Fibroblast of skin of left biceps (primary cell): ENCODE data around the gene SRRM5.
"Not testable (repeated sequence)": the region's sequence is repeated elsewhere in the genome, so short reads cannot be mapped to it uniquely, and the experiment has no call there.

Source experiments
- DNase-seq, 2 experiments: peaks; one replicate each; pipeline ENCODE4 v3.0.0-alpha.2; 2013; ENCODE audit warnings: low read depth in 2 of 2

Gene SRRM5

GRCh38 chr19:43616306-43616705 is 4.4 kb downstream of the SRRM5 start:
- DNase-seq: no peak

GRCh38 chr19:43616954-43617353 is 5.1 kb downstream of the SRRM5 start:
- no peak for DNase-seq

- no peak for DNase-seq
These were observed 7.0 kb downstream of the SRRM5 start for GRCh38 chr19:43618921-43619261.

GRCh38 chr19:43619262-43620060 is 7.6 kb downstream of the SRRM5 start, which contains the start of gene ZNF428:
TSS of gene ZNF428 (minus strand) at chr19:43619629. CDS start at chr19:43614304, 5,325 bp downstream.
- peak; percentile 70 to 72 for DNase-seq

GRCh38 chr19:43620061-43621001 is 8.4 kb downstream of the SRRM5 start:
- no peak for DNase-seq

- no peak for DNase-seq
These were observed 10.2 kb downstream of the SRRM5 start for GRCh38 chr19:43622070-43622469.

DNA sequence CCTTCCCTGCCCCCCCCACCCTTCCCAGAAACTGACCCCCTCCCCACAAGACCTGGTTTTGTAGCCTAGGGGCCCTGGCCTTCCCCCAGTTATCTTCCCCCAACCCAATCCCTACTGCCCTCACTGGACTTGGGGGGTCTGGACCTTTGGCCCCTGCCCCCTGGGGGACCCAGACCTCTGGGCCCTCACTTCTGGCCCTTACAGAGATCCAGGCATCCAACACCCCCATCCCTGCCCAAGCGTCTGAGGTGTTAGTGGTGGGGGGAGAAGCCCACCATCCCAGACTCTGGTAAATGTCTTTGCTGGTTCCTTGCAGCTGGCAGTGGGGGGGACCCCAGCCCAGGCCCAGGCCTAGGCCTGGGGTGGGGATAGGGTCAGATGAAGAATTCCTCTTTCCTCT is 11.1 kb downstream of the SRRM5 start:
- no peak for DNase-seq

GRCh38 chr19:43623889-43624670 is 12.2 kb downstream of the SRRM5 start:
- no peak for DNase-seq

GRCh38 chr19:43624933-43625332 is 13.0 kb downstream of the SRRM5 start:
- no peak for DNase-seq

DNA sequence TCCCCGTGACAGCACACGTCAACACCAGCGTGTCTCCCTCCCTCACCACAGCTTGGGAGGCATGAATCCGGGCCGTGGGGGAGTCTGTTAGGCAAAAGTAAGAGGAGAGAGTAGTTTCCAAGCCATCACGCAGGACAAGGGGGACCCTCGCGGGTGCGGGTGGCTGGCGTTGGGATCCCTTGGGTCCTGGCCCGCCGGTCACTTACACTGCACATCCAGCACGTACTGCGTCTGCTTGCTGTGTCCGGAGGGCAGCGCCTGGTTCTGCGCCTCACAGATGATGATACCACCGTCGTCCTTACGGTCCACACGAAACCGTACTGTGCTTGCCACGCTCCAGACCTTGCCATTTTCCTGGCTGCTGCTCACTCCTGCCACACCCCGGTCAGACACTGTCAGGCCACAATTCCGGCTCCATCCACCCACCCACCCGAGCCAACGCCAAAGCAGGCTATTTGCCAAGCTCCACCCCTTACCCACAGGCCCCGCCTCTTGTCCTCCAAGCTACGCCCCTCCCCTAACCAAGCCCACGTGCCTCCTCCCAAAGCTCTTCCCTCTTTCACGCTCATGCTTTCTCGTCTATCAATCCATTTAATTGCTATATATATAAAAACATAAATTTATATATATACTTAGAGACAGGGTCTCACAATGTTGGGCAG is 14.2 kb downstream of the SRRM5 start:
- DNase-seq: no peak

DNA sequence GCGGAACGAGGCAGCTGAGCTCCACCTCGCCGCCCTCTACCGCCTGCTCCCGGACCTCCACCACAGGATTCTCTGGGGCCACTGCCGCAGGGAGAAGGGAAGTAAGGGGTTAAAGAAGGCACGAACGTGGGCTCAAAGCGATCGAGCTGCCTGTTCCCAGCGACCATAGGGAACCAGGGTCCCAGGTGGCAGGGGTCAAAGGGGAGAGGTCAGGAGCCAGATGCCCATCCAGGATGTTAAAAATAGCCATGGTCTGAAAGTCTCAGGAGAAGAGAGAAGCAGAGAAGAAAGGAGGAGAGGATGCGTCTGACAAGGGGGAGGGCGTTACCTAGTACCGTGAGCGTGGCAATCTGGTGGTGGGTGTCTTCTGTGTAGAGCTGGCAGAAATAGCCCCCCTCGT is 14.9 kb downstream of the SRRM5 start:
- no peak for DNase-seq

GRCh38 chr19:43628646-43629326 is 16.9 kb downstream of the SRRM5 start:
- no peak for DNase-seq

GRCh38 chr19:43631491-43631890 is 19.6 kb downstream of the SRRM5 start:
- DNase-seq: no peak

GRCh38 chr19:43633520-43633919 is 21.6 kb downstream of the SRRM5 start:
- DNase-seq: no peak

GRCh38 chr19:43634068-43634467 is 22.2 kb downstream of the SRRM5 start:
- no peak for DNase-seq

GRCh38 chr19:43634506-43634871 is 22.6 kb downstream of the SRRM5 start:
- DNase-seq: no peak

DNA sequence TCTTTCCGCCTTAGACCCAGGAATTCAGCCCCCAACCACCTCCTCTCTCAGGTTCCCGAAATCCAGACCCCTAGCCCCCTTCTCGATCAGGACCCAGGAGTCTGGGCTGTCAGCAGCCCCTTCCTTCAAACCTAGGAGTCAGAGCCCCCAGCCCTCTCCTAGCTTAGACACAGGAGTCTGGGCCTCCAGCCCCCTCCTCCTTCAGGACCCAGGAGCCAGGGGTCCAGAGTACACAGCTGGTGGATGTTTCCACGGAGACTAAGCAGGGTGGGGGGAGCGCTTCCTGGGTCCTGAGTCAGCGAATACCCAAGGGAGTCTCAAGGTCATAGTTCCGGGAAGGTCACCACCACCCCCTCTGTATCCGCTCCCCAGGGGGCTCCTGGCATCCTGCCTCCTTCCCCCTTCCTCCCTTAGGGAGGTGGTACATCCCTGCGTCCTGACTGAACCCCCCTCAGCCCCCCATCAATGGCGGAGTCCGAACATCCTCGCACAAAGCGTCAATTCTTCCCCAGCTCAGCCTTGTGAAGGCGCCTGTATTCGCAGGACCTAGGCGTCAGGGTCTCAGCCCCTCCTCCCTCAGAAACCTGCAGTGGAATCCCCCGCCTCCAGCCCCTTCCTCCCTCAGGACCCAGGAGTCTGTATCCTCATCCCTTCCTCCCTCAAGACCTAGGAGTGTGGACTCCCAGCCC is 23.1 kb downstream of the SRRM5 start:
- DNase-seq: peak in 1 of 2 experiments; percentile 5

GRCh38 chr19:43635561-43635940 is 23.7 kb downstream of the SRRM5 start:
- not testable (repeated sequence) for DNase-seq

DNA sequence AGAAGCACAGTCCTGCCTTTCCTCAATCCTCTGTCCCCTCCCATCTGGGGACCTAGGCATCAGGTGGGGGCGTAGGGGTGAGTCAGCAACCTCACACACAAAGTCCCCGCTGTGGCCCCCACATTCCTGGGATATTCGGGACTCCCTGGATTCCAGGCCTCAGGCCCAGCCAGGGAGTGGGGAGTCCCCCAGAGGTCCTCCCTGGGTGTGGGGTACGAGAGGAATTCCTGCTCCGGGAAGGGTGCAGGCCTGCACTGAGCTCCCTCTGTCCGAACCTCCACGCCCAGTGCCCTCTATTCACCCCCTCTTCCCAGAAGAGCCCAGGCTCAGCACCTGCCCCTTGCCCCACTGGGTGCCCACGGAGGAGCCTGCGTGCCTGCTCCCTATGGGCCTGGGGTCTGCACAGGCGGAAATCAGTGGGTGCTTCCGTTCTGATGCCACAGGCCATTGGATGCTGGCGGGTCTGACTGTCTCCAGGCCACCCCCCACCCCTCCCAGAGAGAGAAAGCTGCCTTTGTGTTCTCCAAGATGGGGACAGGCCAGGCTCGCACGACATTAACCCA is 24.3 kb downstream of the SRRM5 start:
- peak in 1 of 2 experiments; percentile 3 for DNase-seq
